Astrocyte (in vitro differentiated cells and primary cell): Measurements from ENCODE around the gene SLC16A13. TPM values are rescaled to one million over a fixed set of nuclear protein-coding genes. Genes with fewer than 3 reads are reported as not detected.

Experiments
- DNase-seq: peaks from one replicate; pipeline ENCODE4 v3.0.0-alpha.2; 2010; ENCODE audit warnings: low read depth
- FAIRE-seq: peaks from 2 replicates; lab custom pipeline; 2011; peaks lifted over from hg19 to GRCh38; lab: Jason Lieb, UNC
- H2AFZ ChIP-seq: 2 replicates; pipeline ENCODE4 v1.6.0; 2012; ENCODE audit warnings: low read depth, low read length, inconsistent platforms
- H3K27ac ChIP-seq: 2 replicates; pipeline ENCODE4 v1.5.1; 2011; ENCODE audit warnings: low read depth, low read length, inconsistent platforms
- H3K27me3 ChIP-seq: 2 replicates; pipeline ENCODE4 v1.6.0; 2011; ENCODE audit warnings: low read length, inconsistent platforms; ENCODE audit not compliant: insufficient read depth
- H3K36me3 ChIP-seq: 2 replicates; pipeline ENCODE4 v1.5.1; 2011; ENCODE audit warnings: low read length, inconsistent platforms; ENCODE audit not compliant: insufficient read depth
- H3K4me1 ChIP-seq: 2 replicates; pipeline ENCODE4 v1.5.1; 2011; ENCODE audit warnings: low read length, inconsistent platforms; ENCODE audit not compliant: insufficient read depth
- H3K4me2 ChIP-seq: 2 replicates; pipeline ENCODE4 v1.6.0; 2012; ENCODE audit warnings: low read length, inconsistent platforms
- H3K4me3 ChIP-seq: 2 replicates; pipeline ENCODE4 v1.5.1; 2011; ENCODE audit warnings: low read depth, mild to moderate bottlenecking, low read length, inconsistent platforms; ENCODE audit not compliant: insufficient read depth
- H3K79me2 ChIP-seq: 2 replicates; pipeline ENCODE4 v1.6.0; 2012; ENCODE audit warnings: mild to moderate bottlenecking, low read length, inconsistent platforms; ENCODE audit not compliant: insufficient read depth
- H3K9ac ChIP-seq: 2 replicates; pipeline ENCODE4 v1.6.0; 2012; ENCODE audit warnings: mild to moderate bottlenecking, low read length, inconsistent platforms
- H3K9me3 ChIP-seq: 2 replicates; pipeline ENCODE4 v1.5.1; 2012; ENCODE audit warnings: low read depth, mild to moderate bottlenecking, low read length, inconsistent platforms; ENCODE audit not compliant: insufficient read depth
- H4K20me1 ChIP-seq: 2 replicates; pipeline ENCODE4 v1.6.0; 2012; ENCODE audit warnings: low read length, inconsistent platforms; ENCODE audit not compliant: insufficient read depth
- H3K27ac Mint-ChIP-seq: one replicate; pipeline ENCODE4 v1.8.0; 2021; ENCODE audit warnings: mild to moderate bottlenecking, mixed read lengths; ENCODE audit not compliant: unreplicated experiment
- H3K27me3 Mint-ChIP-seq: one replicate; pipeline ENCODE4 v1.8.0; 2021; ENCODE audit warnings: low read depth, mixed read lengths; ENCODE audit not compliant: unreplicated experiment
- H3K36me3 Mint-ChIP-seq: one replicate; pipeline ENCODE4 v1.8.0; 2021; ENCODE audit warnings: low read depth, mixed read lengths; ENCODE audit not compliant: unreplicated experiment
- H3K4me1 Mint-ChIP-seq: one replicate; pipeline ENCODE4 v1.8.0; 2021; ENCODE audit warnings: low read depth, mixed read lengths; ENCODE audit not compliant: unreplicated experiment
- H3K4me3 Mint-ChIP-seq: one replicate; pipeline ENCODE4 v1.8.0; 2021; ENCODE audit warnings: mild to moderate bottlenecking, moderate library complexity, mixed read lengths; ENCODE audit not compliant: unreplicated experiment
- H3K9me3 Mint-ChIP-seq: one replicate; pipeline ENCODE4 v1.8.0; 2021; ENCODE audit warnings: mild to moderate bottlenecking, mixed read lengths; ENCODE audit not compliant: unreplicated experiment
- EZH2 ChIP-seq: IDR thresholded peaks from 2 replicates; pipeline ENCODE4 v1.6.1; 2012; ENCODE audit warnings: mild to moderate bottlenecking, low read length, inconsistent platforms; ENCODE audit not compliant: insufficient read depth
- total RNA-seq: library from RNA; stranded (reverse); gene quantifications from 2 replicates; pipeline ENCODE4 v1.2.1, GENCODE V29; 2021
- TF ChIP-seq, protein P1 (sequence below): IDR thresholded peaks from 2 replicates; pipeline ENCODE4 v1.5.1; 2011; ENCODE audit warnings: low read depth, mild to moderate bottlenecking, inconsistent platforms, low read length, moderate library complexity; ENCODE audit not compliant: insufficient read depth

Gene SLC16A13
- total RNA-seq, 1 donor from 2014 or later: 6.6 TPM

DNA sequence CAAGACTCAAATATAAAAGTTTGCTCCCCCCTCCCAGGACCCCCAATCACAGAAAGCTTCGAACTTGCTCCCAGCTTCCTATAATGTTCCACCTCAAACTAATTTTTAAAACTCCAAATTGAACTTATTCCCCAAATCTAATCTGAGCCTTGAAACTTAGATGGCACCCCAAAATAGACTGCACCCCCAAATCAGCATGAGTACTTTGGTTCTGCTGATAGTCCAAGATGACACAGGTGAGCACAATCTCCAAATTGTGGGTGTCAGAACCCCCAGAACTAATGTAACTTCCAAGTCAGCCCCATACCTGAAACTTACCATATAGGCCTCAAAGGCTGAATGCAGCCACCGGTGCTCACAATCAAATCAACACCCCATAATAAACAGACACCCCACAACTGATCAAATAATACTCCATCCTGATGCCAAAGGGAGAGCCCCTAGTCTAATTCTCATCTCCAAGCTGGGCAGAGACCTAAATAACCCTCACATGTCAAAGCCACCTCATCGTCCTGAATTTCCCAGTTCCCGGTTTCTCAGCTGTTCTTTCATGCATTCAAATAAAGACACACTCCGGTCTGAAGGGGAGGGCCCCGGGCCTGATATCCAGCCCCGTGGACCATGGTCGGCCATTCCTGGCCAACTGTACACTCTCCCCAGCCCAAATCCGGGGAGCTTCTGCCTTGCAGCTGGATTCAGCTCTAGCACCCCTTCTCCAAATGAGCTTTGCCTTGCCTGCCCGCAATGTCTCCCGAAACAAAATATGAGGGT is 14.7 kb upstream of the SLC16A13 start:
- Histone ChIP-seq H3K27me3 (peaks cover 10% of the 10 kb centered on the region), H3K4me1 (peaks cover 6% of the 10 kb centered on the region), H3K9ac (no peak overlapping the region), H4K20me1 (no peaks in the 10 kb centered on the region), H3K79me2 (no peaks in the 10 kb centered on the region), H3K4me3 (no peak overlapping the region), H2AFZ (no peak overlapping the region), H3K36me3 (no peaks in the 10 kb centered on the region), H3K27ac (no peak overlapping the region), H3K9me3 (no peaks in the 10 kb centered on the region), H3K4me2 (peak overlapping the region; percentile 79)
- H3K36me3 Mint-ChIP-seq: peaks cover 5% of the 10 kb centered on the region
- peaks cover 27% of the 10 kb centered on the region for H3K27me3 Mint-ChIP-seq
- DNase-seq: no peak
- H3K4me1 Mint-ChIP-seq: peaks cover 7% of the 10 kb centered on the region
- no peak for FAIRE-seq
- peaks cover 2% of the 10 kb centered on the region for H3K9me3 Mint-ChIP-seq
- no peak for TF ChIP-seq EZH2
- TF ChIP-seq, protein P1, sequence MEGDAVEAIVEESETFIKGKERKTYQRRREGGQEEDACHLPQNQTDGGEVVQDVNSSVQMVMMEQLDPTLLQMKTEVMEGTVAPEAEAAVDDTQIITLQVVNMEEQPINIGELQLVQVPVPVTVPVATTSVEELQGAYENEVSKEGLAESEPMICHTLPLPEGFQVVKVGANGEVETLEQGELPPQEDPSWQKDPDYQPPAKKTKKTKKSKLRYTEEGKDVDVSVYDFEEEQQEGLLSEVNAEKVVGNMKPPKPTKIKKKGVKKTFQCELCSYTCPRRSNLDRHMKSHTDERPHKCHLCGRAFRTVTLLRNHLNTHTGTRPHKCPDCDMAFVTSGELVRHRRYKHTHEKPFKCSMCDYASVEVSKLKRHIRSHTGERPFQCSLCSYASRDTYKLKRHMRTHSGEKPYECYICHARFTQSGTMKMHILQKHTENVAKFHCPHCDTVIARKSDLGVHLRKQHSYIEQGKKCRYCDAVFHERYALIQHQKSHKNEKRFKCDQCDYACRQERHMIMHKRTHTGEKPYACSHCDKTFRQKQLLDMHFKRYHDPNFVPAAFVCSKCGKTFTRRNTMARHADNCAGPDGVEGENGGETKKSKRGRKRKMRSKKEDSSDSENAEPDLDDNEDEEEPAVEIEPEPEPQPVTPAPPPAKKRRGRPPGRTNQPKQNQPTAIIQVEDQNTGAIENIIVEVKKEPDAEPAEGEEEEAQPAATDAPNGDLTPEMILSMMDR: no peak
- H3K4me3 Mint-ChIP-seq: peak overlapping the region; percentile 34
- no peak overlapping the region for H3K27ac Mint-ChIP-seq

DNA sequence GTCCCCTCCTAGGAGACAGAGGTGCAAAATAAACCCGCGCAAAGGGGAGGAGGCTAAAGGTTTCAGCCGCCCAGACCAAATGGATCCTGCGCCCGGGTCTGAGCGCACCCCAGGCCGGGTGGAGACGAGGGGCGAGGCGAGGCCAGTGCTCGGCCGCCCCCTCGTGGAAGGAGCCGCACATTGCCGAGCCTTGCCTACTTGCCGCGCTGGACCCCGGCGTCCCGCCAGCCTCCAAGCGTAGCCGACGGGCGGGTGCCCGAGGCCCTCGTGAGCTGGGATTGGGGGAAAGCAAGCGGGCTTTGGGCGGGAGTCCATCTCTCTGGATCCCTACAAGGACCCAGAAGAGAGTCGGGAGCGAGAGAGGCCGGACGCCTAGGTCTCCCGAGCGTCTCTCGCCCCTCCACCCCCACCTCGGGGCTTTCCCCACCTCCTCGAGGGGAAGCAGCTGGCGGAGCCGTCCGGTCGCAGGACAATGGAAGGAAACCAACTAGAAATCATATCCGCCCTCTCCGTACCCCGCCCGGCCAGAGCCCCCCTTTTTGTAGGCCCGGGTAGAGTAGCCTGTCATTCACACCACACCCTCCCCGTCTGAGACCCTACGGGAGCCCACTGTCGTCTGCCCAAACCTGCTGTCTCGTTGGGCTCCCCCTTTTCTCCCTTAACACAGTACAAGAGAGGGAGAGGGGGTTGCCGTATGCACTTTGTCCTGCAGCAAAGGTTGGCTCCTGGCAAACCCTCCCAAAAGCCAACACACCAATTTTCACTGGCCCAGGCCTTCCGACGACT is 13.6 kb upstream of the SLC16A13 start:
- FAIRE-seq (no peak), DNase-seq (no peak)
- H4K20me1 ChIP-seq: no peaks in the 10 kb centered on the region
- peak overlapping the region; percentile 32 for H3K4me3 ChIP-seq
- peak overlapping the region; percentile 79 for H2AFZ ChIP-seq
- Mint-ChIP-seq H3K27me3 (peaks cover 27% of the 10 kb centered on the region), H3K27ac (no peak overlapping the region), H3K9me3 (peaks cover 2% of the 10 kb centered on the region), H3K4me3 (no peak overlapping the region), H3K36me3 (peaks cover 4% of the 10 kb centered on the region), H3K4me1 (peaks cover 4% of the 10 kb centered on the region)
- H3K27ac ChIP-seq: no peak overlapping the region
- TF ChIP-seq, protein P1: peak; percentile 55
- TF ChIP-seq EZH2: no peak
- no peaks in the 10 kb centered on the region for H3K79me2 ChIP-seq
- peaks cover 10% of the 10 kb centered on the region for H3K27me3 ChIP-seq
- peak overlapping the region; percentile 5 for H3K9ac ChIP-seq
- H3K36me3 ChIP-seq: no peaks in the 10 kb centered on the region
- peak overlapping the region; percentile 79 for H3K4me2 ChIP-seq
- peaks cover 5% of the 10 kb centered on the region for H3K4me1 ChIP-seq
- H3K9me3 ChIP-seq: no peaks in the 10 kb centered on the region
